SW480 (cell line): ENCODE measurements around the gene CD8B.
"Not testable (repeated sequence)": the region's sequence is repeated elsewhere in the genome, so short reads cannot be mapped to it uniquely, and the experiment has no call there.

Experiments used
- DNase-seq: peaks from one replicate; pipeline ENCODE4 v3.0.0-alpha.2; 2016; ENCODE audit warnings: low spot score

The CD8B gene

DNA sequence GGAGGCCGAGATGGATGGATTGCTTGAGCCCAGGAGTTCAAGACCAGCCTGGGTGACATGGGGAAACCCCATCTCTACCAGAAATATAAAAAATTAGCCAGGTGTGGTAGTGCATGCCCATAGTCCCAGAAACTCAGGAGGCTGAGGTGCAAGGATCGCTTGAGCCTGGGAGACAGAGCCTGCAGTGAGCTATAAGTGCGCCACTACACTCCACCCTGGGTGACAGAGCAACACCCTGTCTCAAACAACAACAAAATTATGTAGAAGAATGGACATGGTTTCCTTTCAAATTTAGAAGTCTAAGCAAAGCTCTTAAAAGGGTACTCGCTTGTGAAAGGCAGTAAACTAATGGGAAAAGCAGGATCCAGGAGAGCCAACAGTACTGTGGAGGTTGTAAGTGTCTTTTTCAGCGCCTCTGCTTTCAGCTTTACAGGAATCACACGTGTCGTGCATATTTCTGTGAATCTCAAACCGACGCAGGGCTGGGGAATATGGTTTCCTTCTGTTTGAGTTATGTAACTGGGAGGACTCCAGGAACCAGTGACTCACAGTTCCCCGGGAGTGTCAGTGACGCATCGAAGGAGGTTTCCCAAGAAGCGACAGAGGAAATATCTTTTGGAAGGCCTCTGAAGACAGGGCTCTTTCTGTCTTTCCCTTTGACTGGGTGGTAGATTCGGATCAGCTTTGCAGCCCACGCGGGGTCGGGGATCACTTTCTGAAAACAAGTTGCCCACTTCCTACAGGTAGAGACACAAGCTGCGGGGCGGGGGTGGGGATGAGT is 24.6 kb downstream of the CD8B start:
- peak; percentile 59 for DNase-seq

DNA sequence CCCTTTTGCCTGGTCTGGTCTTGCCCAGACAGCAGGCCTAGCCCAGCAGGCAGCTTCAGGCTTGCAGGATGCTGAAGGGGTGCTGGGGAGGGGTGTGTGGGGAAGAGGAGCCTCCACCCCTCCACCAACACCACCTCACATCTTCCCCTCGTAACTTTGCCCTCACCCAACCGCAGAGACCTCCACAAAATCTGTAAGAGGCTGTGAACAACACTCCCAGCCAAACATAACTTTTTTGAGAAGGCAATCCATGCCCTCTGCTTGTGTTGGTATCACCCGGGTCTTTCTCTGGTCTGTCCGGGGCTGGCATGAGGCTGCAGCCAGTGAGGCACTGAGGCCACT is 26.2 kb downstream of the CD8B start:
- DNase-seq = not testable (repeated sequence)

DNA sequence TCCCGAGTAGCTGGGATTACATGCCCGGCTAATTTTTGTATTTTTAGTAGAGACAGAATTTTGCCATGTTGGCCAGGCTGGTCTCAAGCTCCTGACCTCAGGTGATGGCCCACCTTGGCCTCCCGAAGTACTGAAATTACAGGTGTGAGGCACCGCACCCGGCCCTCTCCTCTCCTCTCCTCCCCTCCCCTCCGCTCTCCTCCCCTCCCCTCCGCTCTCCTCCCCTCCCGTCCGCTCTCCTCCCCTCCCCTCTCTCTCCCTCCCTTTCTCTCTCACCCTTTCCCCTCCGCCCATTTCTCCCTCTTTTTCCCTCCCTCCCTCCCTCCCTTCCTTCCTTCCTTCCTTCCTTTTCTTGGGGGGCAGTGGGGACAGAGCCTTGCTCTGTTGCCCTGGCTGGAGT is 28.4 kb downstream of the CD8B start:
- no peak for DNase-seq

DNA sequence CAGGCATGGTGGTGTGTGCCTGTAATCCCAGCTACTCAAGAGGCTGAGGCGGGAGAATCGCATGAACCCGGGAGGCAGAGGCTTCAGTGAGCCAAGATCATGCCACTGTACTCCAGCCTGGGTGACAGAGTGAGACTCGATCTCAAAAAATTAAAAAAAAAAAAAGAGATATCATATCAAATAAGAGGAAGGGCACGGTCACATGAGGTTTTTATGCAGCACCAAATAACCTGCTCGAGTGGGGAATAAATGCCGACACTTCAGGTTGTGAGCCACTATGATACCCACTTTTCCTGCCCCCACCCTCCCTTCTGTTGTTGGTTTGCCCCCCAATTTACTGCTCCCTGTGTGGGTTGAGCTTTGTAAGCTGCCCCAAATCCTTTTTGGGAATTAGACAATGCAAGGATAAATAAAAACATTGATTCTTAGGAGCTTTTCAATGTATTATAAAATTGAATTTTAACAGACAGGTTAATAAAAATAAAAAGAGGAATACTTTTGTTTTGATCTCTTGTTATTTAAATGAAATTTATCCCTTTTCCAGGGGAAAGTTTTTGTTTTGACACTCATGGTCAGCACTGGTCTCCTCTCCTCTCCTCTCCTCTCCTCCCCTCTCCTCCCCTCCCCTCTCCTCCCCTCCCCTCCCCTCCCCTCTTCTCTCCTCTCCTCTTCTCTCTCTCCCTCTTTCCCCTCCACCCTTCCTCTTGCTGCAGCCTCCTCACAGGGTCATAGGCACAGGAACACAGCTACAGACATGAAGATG is 29.2 kb downstream of the CD8B start:
- no peak for DNase-seq

DNA sequence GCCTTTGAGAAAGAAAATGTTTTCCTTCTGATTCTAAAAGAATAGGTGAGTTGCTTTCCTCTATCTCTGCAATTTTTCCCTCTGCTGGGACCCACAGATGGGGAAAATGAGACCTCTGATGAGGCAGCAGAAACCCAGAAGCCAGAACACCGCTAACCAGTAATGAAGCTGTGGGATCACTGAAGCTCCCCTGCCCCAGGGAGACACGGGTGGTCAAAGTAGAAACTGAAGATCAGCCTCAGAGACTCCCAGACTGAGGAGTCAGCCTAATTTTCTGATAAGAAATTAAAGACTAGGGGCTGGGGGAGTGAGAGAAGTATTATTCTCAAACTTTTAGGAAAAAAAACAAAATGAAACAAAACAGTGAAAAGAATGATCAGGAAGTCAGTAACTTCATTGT is 30.1 kb downstream of the CD8B start:
- DNase-seq = no peak

DNA sequence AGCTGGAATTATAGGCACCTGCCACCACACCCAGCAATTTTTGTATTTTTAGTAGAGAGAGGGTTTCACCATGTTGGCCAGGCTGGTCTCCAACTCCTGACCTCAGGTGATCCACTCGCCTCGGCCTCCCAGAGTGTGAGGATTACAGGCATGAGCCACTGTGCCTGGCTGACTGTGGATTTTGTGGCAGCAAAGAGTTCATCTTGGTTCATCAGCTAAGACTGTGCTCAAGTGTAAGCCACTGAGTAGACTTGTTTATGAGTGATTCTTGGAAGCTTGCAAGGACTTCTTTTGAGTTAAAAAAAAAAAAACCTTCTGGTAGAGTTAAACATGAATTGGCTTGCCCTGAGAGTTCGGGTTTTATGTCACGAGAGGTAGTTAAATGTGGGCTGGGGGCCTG is 34.7 kb downstream of the CD8B start:
- DNase-seq = no peak

DNA sequence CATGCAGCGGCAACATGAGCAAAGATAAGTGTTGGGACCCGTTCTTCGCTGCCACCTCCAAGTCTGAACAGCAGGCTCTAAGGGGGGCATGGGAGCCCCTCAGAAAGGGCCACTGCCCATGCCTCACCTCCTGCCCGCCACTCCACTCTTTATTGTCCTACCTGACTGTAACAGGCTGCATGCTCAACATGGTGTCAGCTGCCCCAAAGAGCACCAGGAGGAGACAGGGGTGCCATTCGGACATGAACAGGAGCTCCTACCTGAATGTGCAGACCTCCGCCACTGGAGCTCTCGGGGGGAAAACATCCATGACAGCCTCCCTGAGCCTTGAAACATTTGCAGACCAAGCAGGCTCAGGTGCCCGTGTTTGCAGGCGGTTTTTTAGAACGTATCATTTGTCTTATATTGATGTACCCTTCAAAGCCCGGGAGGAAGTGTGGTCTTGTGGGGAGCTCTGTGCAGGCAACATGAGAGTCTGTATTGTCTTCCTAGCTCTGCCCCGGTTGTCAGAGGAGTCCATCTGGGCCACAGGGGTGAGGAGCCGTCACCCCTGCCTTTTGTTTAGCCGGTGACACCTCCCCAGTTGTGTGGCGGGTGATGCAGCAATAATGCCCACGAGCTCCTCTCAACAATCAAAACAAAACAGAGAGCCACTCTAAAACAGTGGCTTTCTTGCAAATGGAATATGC is 35.8 kb downstream of the CD8B start:
- no peak for DNase-seq

DNA sequence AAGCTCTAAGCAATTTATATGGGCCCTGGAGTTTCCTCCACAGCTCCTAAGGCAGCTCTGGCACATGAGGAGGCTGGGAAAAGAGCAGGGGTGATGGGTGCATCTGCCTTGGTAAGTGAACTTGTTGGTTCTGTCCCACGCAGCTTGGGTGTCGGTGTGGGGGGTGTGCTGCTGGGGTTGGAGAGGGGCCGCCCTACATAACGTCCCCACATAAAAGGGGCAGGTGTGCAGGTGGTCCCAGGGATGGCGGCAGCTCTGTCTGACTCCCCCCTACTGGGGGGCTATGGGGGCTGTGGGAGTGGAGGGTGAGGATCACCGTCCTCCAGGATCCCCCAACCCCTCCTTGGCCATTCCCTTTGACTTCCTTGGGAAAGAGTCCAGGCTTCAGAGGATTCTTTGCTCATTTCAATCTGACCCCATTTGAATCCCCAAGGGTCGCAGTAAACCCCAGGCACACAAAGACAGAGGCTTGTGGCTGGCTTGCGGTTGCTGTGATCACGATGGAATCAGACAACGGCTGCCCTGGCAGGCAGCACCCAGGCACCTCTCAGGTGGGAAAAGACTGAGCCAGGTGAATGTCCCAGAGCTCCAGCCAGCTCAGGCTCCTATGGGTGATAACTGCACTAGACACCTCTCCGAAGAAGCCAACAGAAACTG is 36.5 kb downstream of the CD8B start:
- DNase-seq = no peak

DNA sequence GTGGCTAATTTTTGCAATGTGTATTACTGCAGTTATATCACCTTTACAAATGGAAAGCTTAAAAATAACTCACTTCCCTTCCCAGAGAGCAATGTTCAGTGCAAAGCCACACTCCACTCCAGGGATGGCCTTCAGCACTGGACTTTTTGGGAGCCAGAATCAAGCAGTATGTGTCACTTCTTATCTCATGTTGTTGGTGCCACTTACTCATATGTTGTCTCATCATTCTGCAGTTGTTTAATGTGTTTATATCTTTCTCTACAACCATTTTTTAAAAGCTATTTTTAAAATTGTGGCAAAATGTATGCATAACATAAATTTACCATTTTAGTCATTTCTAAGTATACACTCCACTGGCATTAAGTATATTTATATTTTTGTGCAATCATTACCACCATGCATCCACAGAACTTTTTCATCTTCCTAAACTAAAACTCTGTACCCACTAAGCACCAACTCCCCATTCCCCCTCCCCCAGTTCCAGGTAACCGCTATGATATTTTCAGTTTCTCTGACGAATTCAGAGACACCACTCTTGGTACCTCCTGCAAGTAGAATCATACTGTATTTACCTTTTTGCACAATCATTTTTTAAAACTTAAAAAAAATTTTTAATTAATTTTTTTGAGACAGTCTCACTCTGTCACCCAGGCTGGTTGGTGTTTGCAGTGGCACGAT is 38.9 kb downstream of the CD8B start:
- no peak for DNase-seq

DNA sequence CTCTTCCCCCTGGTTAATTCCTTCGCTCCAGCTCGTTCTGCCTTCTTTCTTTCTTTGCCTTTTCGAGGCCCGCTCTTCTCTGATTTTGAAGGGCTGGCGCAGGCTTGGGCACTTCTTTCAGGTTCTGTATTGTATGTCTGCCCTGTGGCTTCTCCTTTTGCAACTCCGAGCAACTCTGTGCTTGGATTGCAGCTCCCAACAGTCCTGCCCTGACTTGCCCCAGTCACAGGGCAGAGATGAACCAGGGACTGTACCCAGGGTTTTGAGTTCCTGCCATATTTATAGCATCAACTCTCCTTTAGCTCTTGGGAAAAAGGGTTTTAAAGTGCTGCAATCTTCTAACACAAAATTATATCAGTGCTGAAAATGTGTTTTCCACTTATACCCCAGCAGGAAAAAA is 39.8 kb downstream of the CD8B start:
- DNase-seq = no peak

DNA sequence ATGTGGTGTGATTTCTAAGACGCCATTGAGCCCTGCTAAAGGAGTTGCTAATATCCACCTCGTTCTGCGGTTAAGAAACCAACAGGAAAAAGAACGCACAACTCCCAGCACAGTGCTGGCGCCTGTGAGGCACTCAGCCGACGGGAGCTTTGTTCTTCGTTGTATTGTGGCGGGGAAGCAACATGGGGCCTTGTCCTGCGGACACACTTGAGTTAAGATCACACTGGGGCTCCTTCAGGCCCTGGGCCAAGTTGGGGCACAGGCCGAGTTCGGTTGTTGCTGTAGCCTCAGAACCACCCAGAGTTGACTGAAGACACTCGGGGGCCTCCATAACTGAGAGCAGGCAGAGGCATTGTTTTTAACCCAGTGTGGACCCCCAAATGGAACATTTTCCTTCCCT is 40.4 kb downstream of the CD8B start:
- no peak for DNase-seq

DNA sequence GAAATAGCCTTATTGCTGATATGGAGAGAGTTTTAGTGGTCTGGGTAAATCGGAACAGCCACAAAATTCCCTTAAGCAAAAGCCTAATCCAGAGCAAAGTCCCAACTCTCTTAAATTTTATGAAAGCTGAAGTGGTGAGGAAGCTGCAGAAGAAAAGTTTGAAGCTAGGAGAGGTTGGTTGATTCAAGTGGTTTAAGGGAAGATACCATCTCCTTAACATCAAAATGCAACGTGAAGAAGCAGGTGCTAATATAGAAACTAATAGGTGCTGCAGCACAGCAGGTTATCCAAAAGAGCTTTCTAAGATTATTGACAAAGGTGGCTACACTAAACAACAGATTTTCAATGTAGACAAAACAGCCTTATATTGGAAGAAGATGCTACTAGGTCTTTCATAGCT is 42.7 kb downstream of the CD8B start:
- DNase-seq = no peak

DNA sequence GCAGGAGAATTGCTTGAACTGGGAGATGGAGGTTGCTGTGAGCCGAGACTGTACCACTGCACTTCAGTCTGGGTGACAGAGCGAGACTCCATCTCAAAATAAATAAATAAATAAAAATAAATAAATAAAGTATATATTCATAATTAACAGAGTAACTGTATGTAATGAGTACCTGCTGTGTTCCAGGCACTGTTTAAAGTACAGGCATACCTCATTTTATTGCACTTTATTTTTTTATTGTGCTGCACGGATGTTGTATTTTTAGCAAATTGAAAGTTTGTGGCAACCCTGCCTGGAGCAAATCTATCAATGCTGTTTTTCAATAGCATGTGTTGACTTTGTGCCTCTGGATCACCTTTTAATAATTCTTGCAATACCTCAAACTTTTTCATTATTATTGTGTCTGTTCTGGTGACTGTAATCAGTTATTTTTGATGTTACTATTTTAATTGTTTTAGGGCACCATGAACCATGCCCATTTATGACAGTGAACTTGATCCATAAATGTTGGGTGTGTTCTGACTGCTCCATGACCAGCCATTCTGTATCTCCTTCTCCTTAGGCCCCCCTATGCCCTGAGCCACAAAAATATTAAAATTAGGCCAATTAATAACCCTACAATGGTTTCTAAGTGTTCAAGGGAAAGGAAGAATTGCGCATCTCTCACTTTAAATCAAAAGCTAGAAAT is 43.4 kb downstream of the CD8B start:
- no peak for DNase-seq

DNA sequence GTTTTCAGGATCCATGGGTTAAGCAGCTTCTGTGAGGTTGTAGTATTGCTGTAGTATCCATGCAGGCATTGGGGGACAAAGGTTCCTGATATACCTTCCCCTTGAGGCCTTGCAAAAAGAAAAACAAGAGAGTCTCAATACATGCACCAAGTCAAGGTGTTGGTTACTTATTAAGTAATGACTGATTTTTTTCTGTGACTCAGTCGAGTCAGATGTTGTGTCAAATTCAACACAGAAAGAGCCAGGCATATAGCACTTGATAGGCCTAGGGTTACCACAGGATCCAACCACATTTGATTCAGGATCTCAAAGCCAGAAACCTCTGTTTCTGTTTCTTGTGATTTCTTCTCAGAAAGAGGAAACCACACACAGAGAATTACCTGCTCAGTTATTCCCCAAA is 46.1 kb downstream of the CD8B start:
- DNase-seq = no peak

DNA sequence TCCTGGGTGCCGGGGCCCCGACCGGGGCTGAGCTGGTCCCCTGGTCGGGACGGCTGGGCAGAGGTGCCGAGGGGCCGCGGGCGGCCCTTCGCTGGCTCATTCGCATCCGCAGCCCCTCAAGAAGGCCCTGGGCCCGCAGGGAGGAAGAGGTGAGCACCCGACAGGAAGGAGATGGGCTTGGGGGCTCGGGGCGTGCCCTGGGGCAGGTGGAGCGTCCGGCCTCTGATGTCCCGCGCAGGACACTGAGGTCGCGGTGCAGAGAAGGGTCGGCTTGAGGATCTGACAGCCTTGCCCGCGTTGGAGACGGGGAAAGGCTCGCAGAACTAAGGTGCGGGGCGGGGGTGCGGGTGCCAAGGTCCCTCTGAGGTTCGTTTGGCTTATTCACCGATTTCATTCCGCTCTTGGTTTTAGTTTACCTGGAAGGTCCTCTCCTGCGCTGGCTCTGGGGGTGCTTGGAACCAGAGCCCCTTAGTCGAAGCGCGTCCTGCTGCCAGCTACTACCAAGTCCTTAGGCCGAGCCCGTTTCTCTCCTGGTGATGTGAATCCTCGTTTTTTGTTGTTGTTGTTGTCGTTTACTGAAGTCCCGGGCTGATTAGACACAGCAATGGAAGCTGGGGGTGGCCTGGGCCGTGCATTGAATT is 52.1 kb downstream of the CD8B start:
- no peak for DNase-seq

DNA sequence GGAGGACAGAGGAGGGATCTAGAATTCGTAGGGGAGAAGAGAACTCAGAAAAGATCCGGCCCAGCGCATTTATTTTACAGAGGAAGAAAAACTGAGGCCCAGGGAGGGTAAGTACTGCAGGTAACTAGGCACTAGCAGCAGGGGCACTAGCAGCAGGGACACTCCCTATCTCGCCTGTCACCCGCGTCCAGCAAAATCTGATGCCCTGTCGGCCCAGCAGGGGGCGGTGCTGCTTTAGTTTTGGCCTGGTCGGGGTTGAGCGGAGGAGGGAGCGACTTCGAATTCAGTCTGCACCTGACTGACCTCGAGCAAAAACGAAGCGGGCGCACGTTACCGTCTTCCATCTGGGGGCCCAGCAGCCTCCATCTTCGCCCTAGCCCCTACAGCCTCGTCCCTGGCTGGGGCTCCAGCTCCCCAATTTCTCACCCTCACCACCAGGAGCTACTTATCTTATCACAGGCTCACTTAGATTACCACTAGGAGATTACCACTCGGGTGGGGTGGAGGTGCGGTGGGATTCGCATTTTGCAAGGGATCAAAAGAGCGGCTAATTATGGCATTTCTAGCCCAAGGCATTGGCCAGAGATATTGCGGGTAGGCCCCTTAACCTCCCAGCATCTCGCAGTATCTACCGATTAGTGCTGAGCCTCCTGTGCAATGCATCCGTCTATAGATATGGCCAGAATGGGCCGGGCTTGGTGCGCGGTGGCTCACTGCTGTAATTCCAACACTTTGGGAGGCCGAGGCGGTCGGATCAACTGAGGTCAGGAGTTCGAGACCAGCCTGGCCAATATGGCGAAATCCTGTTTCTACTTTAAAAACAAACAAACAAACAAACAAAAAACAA is 53.1 kb downstream of the CD8B start:
- peak; percentile 98 for DNase-seq

DNA sequence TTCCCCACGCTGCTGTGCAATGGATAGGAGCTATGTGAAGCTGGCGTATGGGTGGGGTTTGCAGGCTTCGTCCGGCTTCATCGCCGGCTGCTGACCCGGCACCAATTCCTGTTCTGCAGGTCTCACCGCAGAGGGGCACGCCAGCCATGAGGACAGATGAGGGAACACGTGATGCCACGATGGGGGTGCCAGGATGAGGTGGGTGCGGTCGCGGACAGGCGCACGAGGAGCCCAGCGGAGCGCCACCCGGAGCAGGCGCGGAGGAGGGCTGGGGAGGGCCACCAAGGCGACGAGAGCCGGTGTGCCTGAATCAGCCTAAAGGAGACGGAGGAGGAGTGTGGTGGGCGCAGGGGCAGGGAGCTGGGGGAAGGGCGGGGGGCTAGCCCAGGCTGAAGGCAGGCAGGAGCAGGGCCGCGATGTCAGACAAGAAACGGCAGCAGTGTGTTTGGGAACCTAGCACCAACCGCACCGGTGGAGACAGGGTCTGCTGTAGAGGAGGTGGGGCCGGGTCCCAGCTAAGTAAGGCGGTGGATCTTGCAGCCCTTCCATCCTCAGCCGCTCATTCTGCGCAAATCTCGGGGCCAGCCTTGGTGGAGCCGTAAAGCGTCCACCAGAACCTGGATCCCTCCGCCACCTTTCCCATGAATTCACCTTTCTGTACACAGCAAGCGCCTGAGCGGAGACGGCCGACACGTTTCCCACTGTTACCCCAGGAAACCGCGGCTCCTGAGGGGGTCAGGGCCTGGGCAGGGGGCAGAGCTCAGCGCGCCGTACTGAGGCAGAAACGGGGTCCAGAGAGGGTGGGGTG is 54.0 kb downstream of the CD8B start:
- DNase-seq = peak; percentile 94

DNA sequence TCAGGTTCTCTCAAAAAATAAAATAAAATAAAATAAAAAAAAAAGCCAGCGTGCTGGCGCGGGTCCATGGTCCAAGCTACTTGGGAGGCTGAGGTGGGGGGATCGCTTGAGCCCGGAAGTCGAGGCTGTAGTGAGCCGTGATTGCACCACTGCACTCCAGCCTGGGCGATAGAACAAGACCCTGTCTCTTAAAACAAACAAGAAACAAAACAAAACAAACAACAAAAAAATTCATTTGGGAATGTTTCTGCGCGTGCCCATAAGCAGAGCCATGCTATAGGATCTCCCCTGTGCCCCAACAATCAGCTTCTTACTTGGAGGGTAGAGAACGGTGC is 54.6 kb downstream of the CD8B start:
- no peak for DNase-seq
